OCI-LY7 (cell line): ENCODE results near the gene ZBTB42. TPM values are rescaled to one million over a fixed set of nuclear protein-coding genes. Genes with fewer than 3 reads are reported as not detected.
A peak's percentile ranks its signal among the peaks of the same experiment; 100 is the strongest.

Source experiments
- BruUV-seq: library from RNA; stranded (reverse); fragments of 400-500 nt; replicated peaks from 2 replicates; lab custom pipeline; 2021; lab: Mats Ljungman, UMichigan
- CTCF ChIA-PET: fragments of 300-600 bp; sonication (Branson Sonifier 250); formaldehyde crosslinking; loops from one replicate; lab custom pipeline; 2022; ENCODE audit warnings: antibody characterized with exemption; ENCODE audit not compliant: unreplicated experiment; lab: Charles Lee
- POLR2A ChIA-PET: fragments of 300-600 bp; sonication (Branson Sonifier 250); formaldehyde crosslinking; loops from one replicate; lab custom pipeline; 2022; ENCODE audit warnings: antibody characterized with exemption; lab: Charles Lee
- DNase-seq: peaks from one replicate; pipeline ENCODE4 v3.0.0-alpha.2; 2015; ENCODE audit warnings: low spot score
- H2AFZ ChIP-seq: fragments of 200-600 bp; sonication (generic), shearing (Covaris generic); 2 replicates; pipeline ENCODE4 v1.6.1; 2014; ENCODE audit warnings: mild to moderate bottlenecking, antibody characterized with exemption, low read length, moderate library complexity
- H3K27ac ChIP-seq: fragments of 200-600 bp; sonication (generic); 2 replicates; pipeline ENCODE4 v1.5.1; 2014; ENCODE audit warnings: mixed run types, low read depth, mild to moderate bottlenecking, moderate library complexity, low read length, inconsistent platforms; ENCODE audit not compliant: poor library complexity, severe bottlenecking
- H3K36me3 ChIP-seq: fragments of 200-600 bp; sonication (generic); 2 replicates; pipeline ENCODE4 v1.6.1; 2014; ENCODE audit warnings: mild to moderate bottlenecking, antibody characterized with exemption, low read length, moderate library complexity, mixed read lengths; ENCODE audit not compliant: insufficient read depth
- H3K4me1 ChIP-seq: fragments of 200-600 bp; sonication (generic); 2 replicates; pipeline ENCODE4 v1.5.1; 2014; ENCODE audit warnings: mild to moderate bottlenecking, low read length; ENCODE audit not compliant: insufficient read depth, poor library complexity, severe bottlenecking
- H3K4me2 ChIP-seq: fragments of 200-600 bp; sonication (generic); 2 replicates; pipeline ENCODE4 v1.6.1; 2014; ENCODE audit warnings: mild to moderate bottlenecking, low read length
- H3K4me3 ChIP-seq: fragments of 200-600 bp; sonication (generic); 2 replicates; pipeline ENCODE4 v1.5.1; 2014; ENCODE audit warnings: mild to moderate bottlenecking, low read depth, low read length; ENCODE audit not compliant: poor library complexity, severe bottlenecking
- H3K79me2 ChIP-seq: fragments of 200-600 bp; sonication (generic); 2 replicates; pipeline ENCODE4 v1.6.1; 2016; ENCODE audit warnings: low read depth, mild to moderate bottlenecking, low read length, moderate library complexity, mixed read lengths; ENCODE audit not compliant: insufficient read depth
- H3K9me2 ChIP-seq: fragments of 200-600 bp; sonication (generic); 2 replicates; pipeline ENCODE4 v1.6.1; 2016; ENCODE audit warnings: mild to moderate bottlenecking, low read length, mixed read lengths; ENCODE audit not compliant: insufficient read depth
- H3K9me3 ChIP-seq: fragments of 200-600 bp; sonication (generic); 2 replicates; pipeline ENCODE4 v1.6.1; 2014; ENCODE audit warnings: mild to moderate bottlenecking, mixed run types, low read length, mixed read lengths
- H4K20me1 ChIP-seq: fragments of 200-600 bp; sonication (generic); 2 replicates; pipeline ENCODE4 v1.6.1; 2014; ENCODE audit warnings: mild to moderate bottlenecking, antibody characterized with exemption, low read length, moderate library complexity, mixed read lengths; ENCODE audit not compliant: insufficient read depth
- CTCF ChIP-seq: fragments of 200-600 bp; sonication (generic); conservative IDR thresholded peaks from 2 replicates; pipeline ENCODE4 v1.5.1; 2014; ENCODE audit warnings: mild to moderate bottlenecking, antibody characterized with exemption, low read length, moderate library complexity, mixed read lengths
- EZH2phosphoT487 ChIP-seq: fragments of 200-600 bp; sonication (generic); IDR thresholded peaks from 2 replicates; pipeline ENCODE4 v1.6.1; 2018; ENCODE audit warnings: low read depth, borderline replicate concordance, mild to moderate bottlenecking, mixed run types, antibody characterized with exemption, low read length, moderate library complexity, mixed read lengths
- intact Hi-C: fragments of 100-400 bp; cut with micrococcal nuclease; formaldehyde crosslinking; loops from one replicate; pipeline ENCODE4 v1.10.0; 2022; ENCODE audit not compliant: unreplicated experiment
- total RNA-seq, 2 experiments: library from RNA; depleted of rRNA in 1 of 2; stranded (reverse); fragments of >200 nt in 1 of 2; shearing (Covaris generic) in 1 of 2; gene quantifications; 2 replicates each; pipeline ENCODE4 v1.2.3, GENCODE V29; 2014 to 2022

The ZBTB42 gene
- total RNA-seq, 2 experiments from 2014 or later, result 0.98 to 1.9 TPM

- no TSS peak for BruUV-seq
- Histone ChIP-seq H4K20me1 (peaks cover 14% of the 10 kb centered on the region), H2AFZ (no peak overlapping the region), H3K4me1 (peaks cover 38% of the 10 kb centered on the region), H3K27ac (peak overlapping the region; percentile 61), H3K36me3 (peaks cover 81% of the 10 kb centered on the region), H3K79me2 (peaks cover 38% of the 10 kb centered on the region), H3K4me2 (no peak overlapping the region), H3K9me3 (no peaks in the 10 kb centered on the region), H3K9me2 (no peaks in the 10 kb centered on the region), H3K4me3 (no peak overlapping the region)
- intact Hi-C loops, result loop anchor here (10.0 kb wide), 1 partner anchor 267 kb away; the partner anchor contains the start of gene CDCA4
- CTCF ChIA-PET, result no interaction called here
- TF ChIP-seq CTCF, result no peak
- no peak for TF ChIP-seq EZH2phosphoT487
- DNase-seq, result no peak
- POLR2A ChIA-PET, result no interaction called here
These were observed 43.1 kb upstream of the ZBTB42 start for GRCh38 chr14:104757681-104758392.

- CTCF ChIA-PET, result no interaction called here
- no peak for TF ChIP-seq CTCF
- TF ChIP-seq EZH2phosphoT487, result no peak
These were observed 41.6 kb upstream of the ZBTB42 start for GRCh38 chr14:104758981-104759969.

More at GRCh38 chr14:104758981-104759969, 41.6 kb upstream of the ZBTB42 start:
- BruUV-seq, result no TSS peak
- H3K4me3 ChIP-seq, result no peak overlapping the region
- H2AFZ ChIP-seq, result no peak overlapping the region
- POLR2A ChIA-PET, result no interaction called here
- no peak overlapping the region for H3K27ac ChIP-seq
- intact Hi-C loops, result loop anchor here (10.0 kb wide), 1 partner anchor 266 kb away; the partner anchor contains the start of gene CDCA4
- H3K79me2 ChIP-seq, result peaks cover 26% of the 10 kb centered on the region
- H3K9me2 ChIP-seq, result no peaks in the 10 kb centered on the region
- peaks cover 6% of the 10 kb centered on the region for H4K20me1 ChIP-seq
- H3K9me3 ChIP-seq, result no peaks in the 10 kb centered on the region
- peaks cover 33% of the 10 kb centered on the region for H3K4me1 ChIP-seq
- no peak for DNase-seq
- peaks cover 84% of the 10 kb centered on the region for H3K36me3 ChIP-seq
- no peak overlapping the region for H3K4me2 ChIP-seq
